ENCODE results near the gene FAM151B.

FAM151B gene

GRCh38 chr5:80590766-80591165 is 102.9 kb downstream of the FAM151B start:
- DNase-seq (ENCODE audit: low spot score), result no peak

DNA sequence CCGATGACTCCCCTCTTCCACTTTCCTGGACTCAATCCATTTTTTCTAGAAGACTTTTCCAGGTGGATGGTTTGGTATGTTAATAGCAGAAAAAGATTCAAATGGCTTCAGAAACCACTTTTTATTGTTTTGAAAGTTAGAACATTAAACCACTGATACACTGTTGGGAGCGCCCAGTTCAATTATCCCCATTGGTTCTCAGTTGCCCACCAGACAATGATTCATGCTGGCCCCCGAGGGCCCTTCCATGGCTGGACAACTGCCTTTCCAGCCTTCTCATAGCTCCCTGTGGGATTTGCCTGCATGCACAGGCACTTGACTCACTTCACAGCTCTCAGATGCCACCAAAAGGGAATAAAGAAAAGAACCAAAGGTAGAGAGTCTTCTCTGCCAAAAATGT is 103.5 kb downstream of the FAM151B start:
- DNase-seq (ENCODE audit: low spot score), result no peak

GRCh38 chr5:80592105-80592504 is 104.2 kb downstream of the FAM151B start:
- no peak for DNase-seq (ENCODE audit: low spot score)

Measured in AG08395 (cell line).